ENCODE data around the gene MYO3B.
"Not testable (repeated sequence)": the region's sequence is repeated elsewhere in the genome, so short reads cannot be mapped to it uniquely, and the experiment has no call there.

Gene MYO3B

DNA sequence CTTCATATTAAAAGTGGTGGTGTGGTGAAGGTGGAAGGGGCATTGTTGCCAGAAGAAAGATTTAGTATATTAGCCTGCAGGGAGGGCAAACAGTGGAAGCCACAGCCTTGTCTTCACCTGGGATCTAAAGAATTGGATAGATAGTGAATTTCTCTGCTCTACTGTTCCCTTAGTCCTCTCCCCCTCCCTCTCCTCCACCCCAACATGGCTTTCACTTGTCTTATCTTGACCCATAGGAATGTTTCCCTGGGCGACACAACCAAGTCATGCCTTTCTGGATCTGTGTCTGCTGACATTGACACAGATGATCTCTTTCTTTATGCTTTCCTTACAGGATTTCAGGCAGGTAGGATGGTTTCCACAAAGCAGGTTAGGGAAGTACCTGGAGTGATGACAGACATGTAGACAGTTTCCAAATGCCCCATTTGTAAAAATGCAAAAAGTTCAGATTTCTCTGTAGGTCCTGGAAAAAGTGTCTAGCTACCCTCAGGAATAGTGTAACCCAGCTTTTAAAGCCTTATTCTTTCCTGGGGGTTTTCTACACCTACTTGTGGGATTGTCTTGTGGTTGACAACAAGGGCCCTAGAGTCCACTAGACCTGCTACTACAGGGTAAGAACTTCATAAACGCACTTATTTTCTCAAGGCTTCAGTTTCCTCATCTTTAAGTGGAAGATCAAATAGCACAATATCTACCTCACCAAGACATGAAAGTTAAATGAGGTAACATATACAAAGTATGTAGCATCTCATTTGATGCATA, 353.0 kb downstream of the MYO3B start:
- DNase-seq, result no peak

DNA sequence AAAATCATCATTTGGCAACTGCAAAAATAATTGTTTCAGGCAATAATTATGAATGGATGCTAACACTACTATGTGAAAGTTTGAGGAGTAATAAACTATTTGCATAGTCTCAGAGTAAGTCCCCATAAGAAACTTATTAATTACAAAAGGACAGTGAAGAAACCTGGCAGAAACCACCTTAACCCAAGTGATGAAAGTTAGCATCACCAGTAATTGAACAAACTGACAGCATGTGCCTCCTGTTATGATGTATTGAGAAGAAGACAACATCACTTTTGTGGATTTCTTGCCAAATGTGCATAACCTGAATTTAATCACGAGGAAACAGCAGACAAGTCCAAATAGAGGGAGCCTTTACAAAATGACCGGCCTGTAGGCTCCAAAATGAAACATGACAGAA, 353.9 kb downstream of the MYO3B start:
- DNase-seq, result no peak

DNA sequence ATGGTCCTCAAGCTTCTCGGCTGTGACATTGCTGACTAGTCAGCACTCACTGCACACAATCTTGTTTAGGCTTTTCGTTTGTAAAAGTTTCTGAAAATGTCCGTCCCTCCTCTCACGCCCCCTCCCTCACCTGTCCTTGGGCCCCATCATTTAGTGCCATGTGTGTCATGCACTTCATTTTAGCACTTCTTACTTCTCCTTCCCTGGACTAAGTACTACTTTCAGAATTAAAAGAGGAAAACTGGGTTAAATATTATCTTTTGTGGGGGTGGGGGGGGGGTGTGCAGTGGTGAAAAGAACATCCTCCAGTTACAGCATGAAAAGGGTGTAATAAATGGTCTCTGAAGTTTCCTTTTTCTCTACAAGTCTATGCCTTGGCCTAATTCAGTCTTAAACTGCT, 355.2 kb downstream of the MYO3B start:
- DNase-seq, result no peak

DNA sequence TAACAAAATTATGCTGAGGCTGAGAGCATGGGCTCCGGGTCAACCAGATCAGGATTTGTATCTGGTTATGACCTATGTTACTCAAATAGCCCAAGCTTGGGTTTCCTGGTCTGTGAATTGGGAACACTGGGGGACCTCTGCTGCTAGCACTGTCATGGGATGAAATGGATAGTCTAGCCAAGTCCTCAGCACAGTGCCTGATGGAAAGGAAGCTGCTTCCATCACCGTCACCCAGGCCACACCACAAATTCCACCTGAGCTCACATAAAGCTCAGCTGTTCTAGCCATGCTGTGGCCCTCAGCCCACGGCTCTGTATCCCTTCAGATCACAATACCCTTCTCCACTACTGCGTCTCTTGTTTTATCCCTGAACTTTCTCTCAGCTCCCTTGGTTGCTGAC, 357.6 kb downstream of the MYO3B start:
- DNase-seq, result no peak

DNA sequence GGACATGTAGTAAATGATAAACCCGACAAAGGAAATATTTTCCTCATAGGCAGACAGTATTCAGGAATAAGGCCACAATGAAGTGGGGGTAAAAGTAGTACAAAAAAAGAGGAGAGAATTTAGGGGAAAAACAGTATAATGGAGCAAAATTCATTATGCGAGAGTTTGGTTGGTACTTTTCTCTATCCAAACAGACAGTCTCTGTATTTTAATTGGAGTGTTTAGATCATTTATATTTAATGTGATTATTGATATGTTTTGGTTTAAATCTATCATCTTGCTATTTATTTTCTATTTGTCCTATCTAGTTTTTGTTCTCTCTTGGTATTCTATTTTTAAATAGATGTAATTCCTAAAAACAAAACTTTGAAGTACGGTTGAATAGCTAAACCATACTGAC, 366.9 kb downstream of the MYO3B start:
- no peak for DNase-seq

DNA sequence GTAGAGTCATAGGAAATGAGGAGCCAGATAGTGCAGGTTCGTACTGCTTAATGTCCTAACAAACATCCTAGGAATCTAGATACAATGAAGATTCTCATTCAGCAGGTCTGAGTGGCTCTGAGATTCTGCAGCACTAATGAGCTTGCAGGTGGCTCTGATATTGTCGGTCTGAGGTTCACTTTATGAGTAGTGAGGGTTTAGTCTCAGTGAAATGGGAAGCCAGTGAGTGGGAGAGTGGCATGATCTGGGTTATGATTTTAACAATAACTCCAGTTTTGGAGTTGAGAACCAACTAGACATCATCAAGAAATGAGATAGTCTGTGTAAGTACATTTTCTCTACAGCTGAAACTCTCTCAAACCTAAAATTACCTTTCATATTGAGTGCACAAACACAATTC, 370.4 kb downstream of the MYO3B start:
- DNase-seq, result no peak

DNA sequence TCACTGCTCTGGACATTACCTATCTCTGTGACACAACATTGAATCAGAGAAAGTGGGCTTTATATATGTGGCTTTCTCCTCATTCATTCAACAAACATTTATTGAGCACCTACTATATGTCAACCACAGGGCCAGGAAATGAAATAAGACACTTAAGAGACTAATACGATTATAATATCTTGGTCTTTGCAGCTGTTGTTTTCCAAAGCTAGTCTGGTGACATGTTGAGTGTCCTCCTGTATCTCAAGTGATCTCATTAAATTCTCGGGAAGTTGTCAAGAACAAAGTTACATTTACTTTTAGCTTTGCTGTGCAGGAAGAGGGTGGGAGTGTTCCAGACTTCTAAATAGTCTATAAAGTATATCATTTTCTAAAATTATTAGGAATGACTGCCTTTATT, 372.6 kb downstream of the MYO3B start:
- no peak for DNase-seq

DNA sequence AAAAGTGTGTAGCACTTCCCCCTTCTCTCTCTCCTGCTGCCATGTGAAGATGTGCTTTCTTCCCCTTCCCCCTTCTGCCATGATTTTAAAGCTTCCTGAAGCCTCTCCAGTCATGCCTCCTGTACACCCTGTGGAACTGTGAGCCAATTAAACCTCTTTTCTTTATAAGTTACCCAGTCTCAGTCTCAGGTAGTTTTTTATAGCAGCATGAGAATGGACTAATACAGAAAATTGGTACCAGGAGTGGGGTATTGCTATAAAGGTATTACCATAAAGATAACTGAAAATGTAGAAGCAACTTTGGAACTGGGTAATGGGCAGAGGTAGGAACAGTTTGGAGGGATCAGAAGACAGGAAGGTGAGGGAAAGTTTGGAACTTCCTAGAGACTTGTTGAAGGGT, 374.0 kb downstream of the MYO3B start:
- DNase-seq, result not testable (repeated sequence)

DNA sequence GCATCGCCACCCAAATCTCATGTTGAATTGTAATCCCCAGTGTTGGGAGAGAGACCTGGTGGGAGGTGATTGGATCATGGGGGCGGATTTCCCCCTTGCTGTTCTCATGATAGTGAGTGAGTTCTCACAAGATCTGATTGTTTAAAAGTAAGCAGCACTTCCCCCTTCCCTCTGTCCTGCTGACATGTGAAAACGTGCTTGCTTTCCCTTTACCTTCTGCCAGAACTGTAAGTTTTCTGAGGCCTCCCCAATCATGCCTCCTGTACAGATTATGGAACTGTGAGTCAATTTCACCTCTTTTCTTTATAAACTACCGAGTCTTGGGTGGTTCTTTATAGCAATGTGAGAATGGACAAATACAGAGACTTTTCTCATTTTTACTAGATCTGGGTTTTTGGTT, 375.8 kb downstream of the MYO3B start:
- DNase-seq, result no peak

DNA sequence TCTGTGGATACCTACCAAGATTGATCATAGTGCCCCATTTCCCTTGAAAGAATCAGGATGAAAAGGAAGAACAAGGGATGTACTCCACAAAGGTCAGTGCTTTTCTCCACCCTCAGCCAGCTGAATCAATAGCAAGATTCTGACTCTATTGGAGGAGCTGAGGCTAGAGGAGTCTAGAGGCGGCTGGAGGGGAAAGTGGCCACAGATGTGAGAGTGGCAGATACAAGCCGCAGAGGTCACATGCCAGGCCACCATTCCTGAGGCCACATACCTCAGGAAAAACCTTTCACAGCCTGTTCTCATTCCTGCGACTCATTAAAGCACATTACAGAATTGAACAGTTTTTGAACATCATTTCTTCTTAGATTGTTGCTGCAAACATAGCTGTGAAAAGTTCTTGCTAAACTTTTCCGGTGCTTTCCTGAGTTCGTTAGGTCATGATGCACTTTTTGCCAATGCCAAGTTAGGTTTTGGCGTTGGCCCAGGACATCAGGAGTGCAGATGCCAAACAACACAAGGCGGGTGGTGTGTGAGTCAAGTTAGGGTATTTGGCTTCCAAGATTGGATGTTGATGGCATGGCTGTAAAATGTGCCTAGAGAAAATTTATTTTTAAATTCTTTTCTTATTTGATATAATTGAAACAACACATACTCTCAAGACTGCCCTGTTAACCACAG, 376.5 kb downstream of the MYO3B start:
- DNase-seq, result no peak

DNA sequence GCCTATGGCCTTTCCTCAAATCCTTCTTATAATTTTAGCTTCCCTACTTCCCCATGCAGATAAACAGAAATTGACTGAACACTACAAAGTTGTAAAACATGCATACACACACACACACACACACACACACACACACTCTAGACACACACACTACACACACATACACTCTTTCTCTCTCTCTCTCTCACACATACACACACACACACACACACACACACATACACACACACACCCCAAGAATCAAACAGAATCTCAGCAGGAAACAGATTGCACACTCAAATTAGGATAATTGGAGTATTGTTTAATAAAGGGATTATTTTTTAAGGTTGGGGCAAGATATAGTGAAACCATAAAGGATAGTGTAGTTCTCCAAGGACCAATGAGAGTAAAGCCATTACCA, 385.0 kb downstream of the MYO3B start:
- DNase-seq, result no peak

DNA sequence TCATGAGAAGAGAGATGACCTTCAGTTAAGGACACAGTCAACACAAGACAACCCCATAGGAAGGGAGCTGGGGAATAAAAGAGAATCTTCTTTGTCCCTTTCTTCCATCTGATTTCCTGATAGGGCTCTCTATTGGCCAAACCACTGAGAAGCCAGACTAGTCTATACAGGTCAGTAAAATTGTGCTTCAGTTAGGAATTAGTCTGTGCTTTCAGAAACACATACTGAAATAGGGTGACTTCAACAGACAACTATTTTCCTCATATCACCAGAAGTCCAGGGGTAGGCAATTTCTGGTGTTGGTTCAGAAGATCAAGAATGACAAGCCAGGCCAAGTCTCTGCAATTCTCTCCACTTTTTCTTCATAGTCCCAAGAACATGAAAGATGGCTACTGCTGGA, 385.5 kb downstream of the MYO3B start:
- no peak for DNase-seq

DNA sequence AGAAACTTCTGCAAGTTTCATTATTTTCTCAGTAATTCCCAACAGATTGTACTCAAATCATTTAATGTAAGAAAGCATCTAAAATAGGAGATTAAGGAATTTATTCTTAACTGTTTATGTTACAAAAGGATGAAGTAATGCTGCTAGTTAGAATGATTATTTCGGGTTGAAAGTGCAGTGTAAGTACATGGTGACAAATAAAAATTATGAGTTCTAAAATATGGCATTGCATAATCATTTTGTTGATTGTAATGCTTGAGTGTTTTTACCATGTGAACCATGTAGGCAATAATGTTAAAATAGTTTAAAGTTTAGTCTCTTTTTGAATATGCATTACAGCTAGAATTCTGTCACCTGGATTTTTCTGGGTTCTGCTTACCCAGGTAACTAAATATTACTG, 388.2 kb downstream of the MYO3B start:
- no peak for DNase-seq

DNA sequence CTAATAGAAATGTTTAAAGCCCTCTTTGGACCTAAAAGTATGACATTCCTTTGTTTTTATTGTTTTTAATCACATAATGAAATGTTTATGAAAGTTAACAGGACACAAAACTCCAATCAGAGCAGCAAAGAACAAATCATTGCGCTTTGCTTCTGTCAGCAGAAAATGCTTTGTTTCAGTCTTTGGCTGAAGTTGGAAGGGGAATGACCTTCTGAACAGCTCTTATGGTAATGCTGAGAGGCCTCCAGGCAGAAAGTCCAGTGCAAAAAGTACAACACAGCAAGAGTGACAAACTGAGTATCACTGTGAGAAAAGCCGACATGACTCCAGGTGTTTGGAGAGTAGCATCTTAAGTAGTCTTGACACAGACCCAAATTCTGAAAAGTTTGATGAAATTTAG, 389.5 kb downstream of the MYO3B start:
- no peak for DNase-seq

DNA sequence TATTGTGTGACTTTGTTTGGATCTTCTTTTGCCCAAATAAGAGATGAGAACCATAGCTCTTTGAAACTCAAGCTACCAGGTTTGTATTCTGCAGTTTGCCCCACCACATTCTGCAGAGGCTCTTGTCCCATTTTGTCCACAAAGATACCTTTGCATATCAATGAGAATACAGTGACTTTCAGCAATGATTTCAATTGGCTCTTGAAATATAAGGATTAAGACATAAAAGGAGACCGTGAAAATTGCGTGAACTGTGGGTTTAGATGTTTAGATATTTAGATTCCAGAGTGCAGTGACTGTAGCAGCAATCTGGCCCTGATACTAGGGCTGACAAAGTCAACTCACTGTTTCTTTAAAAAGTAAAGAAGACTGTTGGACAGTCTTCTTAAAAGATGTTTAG, 390.6 kb downstream of the MYO3B start:
- no peak for DNase-seq

DNA sequence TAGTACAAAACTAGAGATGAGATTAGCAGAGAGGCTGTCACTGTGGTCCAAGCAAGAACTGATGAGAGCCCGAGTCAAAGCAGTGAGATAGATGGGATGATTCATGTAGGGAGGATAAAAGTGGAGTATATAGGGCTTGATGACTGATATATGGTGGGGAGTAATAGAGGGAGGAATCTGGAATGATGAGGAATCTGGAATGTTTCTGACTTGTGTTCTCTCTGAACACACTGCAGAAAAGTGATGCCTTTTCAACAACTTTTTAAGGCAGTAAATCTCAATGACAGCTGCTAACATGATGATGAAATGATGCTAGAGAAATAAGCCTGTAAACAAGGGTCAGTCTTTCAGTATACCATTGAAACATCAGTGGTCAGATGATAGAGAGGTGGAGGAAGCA, 393.7 kb downstream of the MYO3B start:
- DNase-seq, result no peak

DNA sequence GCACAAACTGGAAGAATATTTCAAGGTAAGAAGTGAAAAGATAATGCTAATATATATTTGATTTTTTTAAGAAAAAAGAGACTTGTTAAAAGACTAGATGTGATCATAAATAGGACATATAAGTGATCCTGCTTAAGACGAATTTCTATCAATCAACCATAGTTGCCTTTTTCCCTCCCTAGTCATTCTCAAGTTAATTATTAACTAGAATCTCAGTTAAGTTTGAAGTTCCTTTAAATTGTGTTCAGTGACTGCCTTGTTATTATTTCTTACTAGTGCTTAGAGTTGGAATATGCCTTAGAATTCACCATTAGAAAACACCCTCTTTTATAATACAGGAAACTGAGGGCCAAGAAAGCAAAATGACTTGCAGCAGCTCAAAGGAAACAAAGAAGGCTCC, 395.7 kb downstream of the MYO3B start:
- no peak for DNase-seq

DNA sequence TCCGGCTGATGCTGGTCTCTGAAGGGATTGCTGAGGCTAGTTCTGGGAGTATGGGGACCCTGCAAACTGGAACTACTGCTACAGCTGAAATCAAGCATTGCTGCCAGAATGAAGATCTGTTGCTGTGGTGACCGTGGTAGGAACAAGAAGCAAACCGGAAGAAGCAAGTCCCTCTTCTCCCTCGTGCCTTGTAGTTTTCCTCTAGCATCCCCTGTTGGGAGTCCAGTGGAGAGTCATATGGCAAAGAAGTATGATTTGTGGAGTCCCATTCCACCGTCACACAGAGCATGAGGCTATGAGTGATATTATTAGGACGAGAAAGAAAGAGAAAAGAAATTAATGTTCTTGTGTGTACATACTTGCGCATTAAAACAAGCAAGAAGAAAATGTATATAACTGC, 398.3 kb downstream of the MYO3B start:
- no peak for DNase-seq

DNA sequence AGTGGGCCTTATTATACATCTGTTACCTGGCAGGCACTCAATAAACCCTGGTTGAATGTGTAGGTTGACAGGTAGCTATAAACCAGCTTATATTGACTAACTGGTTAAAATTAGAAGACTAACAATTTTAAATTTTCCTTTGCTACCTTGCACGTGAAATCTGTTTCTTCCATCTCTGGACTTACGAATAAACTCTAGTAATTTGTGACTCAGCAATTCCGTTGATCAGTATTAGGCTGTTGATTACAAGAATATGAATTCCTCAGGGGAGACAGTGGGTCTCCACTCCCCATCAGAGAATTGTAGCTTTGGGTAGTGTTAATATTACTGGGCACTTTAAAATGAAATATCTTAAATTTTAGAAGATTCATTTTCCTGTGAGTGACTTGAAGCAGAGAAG, 399.4 kb downstream of the MYO3B start:
- DNase-seq, result no peak

DNA sequence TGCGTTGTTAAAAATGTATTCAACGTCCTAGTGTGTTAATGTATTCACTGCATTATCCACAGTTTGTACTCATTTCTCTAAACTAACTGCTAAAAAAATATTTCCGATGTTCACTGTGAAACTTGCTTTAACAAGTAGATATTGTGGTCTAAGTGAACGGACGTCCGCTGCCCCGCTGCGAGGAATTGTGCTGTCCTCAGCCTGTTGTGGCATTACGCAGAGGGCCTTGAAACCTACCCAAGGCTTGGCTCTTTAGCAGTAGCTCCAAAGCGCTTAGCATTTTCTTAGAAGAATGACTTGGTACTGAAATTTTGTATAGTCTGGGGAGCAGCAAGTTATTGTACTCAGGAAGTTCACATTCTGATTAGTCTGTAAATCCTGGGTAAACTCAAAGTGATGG, 400.7 kb downstream of the MYO3B start:
- no peak for DNase-seq

DNA sequence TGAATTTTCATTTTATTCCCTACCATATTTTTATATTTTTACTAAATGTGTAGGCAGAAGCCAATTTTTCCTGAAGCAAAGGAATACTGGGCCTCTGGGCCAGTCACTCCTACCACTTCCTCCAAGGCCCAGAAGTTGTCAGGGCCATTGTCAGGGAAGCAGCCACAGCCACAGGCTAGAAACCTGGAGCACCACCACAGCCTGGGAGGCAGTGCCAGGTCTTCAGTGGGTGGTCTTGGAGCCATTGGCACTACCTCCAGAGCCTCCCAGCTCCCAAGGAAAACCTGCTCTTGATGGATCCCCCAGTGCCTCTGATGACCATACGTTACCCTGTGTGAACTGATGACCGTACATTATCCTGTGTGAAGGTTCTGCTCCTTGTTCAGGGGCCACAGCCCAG, 401.6 kb downstream of the MYO3B start:
- DNase-seq, result no peak

DNA sequence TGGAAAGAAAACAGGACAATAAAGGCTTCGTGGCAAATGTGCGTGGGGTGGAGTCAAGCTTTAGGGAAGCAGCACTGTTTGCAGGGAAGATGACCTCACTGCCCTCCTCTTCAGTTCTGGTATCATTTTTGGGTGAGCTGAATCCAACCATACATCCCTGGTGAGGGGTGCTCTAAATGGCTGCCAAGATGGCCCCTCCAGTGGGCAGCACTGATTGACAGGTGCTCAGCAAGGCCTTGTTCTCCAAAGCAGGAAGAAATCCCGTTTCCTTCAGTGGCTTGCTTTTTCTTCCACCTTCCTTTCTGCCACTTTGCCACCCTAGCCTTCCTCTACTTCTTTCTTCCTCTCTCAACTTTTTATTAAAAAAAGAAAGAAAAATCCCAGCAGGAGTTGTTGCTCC, 404.4 kb downstream of the MYO3B start:
- DNase-seq, result no peak

DNA sequence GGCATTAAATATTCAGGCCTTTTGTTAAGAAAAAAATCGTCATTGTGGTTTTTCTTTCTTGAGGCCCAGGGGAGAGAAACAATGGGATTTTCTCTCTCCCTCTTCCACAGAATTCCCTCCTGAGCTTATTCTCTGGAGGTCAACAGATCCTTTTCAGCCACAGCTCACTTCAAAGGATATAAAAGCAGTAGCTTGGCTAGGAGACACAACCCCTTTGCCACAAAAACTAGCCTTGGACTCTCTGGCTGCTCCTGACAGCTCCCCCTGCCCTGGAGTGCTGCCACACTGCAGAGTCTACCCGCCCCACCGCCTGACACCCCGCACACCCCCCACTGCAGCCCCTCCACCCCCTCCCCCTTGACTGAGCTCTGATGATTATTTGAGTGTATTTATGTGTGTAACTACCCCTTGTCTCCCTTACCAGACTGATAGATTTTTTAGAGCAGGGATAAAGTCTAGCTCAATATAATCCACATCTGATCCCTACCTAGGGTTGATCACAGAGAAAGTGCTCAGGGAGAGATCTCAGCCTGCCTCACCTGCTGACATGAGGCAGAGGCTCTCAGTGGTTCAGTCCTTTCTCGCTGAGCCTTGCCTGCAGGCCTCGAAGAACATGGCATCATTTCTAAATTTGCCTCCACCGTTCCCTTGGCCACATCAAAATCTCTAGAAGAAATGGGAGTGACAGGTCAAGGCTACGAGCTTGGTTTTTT, 405.0 kb downstream of the MYO3B start:
- no peak for DNase-seq

DNA sequence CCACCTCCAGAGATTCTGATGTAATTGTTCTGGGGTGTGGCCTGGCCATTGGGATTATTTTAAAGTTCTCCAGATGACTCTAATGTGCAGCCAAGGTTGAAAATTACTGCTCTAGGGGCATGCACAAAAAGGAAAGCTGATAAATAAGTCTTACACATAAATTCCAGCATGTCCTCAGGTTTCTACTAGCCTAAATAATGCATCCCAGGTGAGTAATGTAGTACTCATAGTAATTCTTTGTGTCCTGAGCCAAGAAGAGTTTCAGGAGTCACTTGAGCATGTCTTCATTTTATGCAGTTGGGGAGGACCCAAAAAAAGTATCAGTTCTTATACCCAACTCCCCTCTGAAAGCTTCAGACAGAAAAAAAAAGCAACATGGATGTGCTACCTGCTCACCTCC, 407.1 kb downstream of the MYO3B start:
- no peak for DNase-seq

Data from CD4-positive, alpha-beta T cell treated with Interleukin-15 for 1 hour (primary cell).